ENCODE results near the gene BAZ2A.

DNA sequence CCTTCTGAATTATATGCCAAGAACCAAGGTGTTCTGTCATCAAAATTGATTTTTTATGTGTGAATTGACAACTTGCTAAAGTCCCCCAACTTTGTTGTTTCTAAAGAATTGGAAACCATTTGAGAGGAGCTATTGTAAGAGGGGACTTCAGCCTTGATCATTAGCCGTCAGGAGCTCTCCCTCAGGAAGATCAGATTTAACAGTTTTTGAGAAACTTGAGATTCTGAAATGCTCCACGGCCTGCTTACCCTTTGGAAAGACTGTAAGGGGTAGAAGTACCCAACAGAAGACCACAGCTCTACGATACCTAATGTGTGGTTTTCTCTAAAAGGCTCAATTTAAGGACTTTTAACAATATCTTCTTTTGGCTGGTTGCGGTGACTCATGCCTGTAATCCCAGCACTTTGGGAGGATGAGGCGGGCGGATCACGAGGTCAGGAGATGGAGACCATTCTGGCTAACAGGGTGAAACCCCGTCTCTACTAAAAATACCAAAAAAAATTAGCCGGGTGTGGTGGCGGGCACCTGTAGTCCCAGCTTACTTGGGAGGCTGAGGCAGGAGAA is 51.1 kb downstream of the BAZ2A start:
- TF ChIP-seq POLR2A (IDR thresholded peaks at IDR 0.05), result no peak
- TF ChIP-seq, protein P1, sequence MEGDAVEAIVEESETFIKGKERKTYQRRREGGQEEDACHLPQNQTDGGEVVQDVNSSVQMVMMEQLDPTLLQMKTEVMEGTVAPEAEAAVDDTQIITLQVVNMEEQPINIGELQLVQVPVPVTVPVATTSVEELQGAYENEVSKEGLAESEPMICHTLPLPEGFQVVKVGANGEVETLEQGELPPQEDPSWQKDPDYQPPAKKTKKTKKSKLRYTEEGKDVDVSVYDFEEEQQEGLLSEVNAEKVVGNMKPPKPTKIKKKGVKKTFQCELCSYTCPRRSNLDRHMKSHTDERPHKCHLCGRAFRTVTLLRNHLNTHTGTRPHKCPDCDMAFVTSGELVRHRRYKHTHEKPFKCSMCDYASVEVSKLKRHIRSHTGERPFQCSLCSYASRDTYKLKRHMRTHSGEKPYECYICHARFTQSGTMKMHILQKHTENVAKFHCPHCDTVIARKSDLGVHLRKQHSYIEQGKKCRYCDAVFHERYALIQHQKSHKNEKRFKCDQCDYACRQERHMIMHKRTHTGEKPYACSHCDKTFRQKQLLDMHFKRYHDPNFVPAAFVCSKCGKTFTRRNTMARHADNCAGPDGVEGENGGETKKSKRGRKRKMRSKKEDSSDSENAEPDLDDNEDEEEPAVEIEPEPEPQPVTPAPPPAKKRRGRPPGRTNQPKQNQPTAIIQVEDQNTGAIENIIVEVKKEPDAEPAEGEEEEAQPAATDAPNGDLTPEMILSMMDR (IDR thresholded peaks at IDR 0.05 in 8 of 11, conservative IDR thresholded peaks at IDR 0.05 in 3 of 11), result no peak
- no peak for TF ChIP-seq POLR2AphosphoS5 (IDR thresholded peaks at IDR 0.05)

Data from spleen (tissue), 7 donors.